GM19463 (cell line): ENCODE data around the gene SMAD4.
"Not testable (repeated sequence)": the region's sequence is repeated elsewhere in the genome, so short reads cannot be mapped to it uniquely, and the experiment has no call there.

Experiments
- ATAC-seq: cut with Tn5 transposase; IDR thresholded peaks from one replicate; pipeline ENCODE4 v1.9.1; 2021; ENCODE audit warnings: mild to moderate bottlenecking, moderate library complexity; ENCODE audit not compliant: unreplicated experiment

Gene SMAD4

DNA sequence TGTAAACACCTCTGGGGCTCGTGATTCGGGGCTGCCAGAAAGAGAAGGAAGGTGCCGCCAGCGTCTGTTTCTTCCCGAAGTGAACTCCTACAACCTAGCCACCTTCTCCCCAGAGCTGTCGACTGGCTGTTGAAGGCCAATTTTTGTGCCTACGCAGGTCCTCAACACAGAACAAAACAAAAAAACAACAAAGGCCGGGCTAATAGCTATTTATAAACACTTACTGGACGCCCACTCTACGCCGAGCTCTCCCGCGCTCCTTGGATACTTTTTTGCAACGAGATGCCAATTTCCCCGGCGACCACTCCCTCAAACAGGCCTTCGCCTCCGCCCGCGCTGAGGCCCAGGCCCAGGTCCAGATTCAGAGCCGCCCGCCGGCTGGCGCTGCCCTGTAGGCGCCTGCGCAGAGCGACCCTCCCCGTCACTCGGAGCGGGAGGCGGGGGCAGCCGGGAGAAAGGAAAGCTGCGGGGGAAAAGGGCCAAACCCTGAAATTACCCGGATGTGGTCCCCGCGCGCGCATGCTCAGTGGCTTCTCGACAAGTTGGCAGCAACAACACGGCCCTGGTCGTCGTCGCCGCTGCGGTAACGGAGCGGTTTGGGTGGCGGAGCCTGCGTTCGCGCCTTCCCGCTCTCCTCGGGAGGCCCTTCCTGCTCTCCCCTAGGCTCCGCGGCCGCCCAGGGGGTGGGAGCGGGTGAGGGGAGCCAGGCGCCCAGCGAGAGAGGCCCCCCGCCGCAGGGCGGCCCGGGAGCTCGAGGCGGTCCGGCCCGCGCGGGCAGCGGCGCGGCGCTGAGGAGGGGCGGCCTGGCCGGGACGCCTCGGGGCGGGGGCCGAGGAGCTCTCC, at the start of gene SMAD4:
Gene SMAD4, plus strand, starts transcription at position 520 of the 843 bp plus-strand sequence. CDS start 16,834 bp downstream, outside the sequence.
- peak; percentile 75 for ATAC-seq

DNA sequence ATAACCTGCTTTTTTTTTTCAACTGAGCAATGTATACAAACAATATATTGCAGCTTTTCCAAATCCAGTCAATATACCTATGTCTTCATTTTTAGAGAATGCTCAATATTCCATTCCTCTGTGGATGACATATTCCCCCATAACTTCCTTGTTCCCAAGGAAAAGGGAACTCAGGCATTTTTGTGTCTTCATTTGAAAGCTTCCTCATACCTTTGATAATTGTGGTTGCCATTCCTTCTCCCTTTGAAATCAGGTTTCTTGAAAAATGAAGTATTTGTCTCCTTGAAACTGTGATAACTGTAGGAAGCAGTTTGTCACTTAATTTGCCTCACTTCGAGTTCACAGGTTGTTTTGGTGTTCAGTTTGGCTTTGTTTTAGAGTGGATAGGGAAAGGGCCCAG, 48.6 kb upstream of the SMAD4 start:
- no peak for ATAC-seq

DNA sequence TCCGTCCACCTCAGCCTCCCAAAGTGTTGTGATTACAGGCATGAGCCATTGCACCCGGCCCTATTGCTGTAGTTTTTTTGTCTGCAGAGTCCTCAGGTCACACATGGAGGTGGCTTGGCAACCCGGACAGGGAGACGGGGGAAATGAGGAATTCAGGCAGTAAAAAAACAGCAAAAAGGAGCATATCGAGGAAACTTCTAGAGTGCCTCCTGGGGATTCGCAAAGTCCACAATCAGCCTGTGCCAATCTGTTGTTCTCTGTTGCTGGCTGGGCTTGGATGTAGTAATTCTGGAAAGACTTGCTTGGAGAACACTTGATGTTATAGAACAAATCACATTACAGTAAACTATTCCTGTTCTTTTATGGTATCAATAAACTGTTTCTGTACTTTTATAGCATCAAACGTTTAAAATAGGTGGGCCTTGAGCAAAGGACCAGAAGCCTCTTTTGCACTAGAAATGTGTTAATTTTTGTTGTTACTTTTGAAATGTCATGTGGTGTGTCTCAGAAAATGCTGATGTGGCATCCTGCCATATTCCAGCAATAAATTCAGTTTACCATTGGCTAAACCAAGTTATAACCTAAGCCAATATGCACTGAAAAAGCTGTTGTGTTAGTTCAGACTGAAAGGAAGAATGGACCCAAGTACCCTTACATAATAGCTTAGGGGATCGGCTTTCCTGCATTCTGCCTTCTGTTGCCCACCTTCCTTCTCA, 47.8 kb upstream of the SMAD4 start:
- no peak for ATAC-seq

DNA sequence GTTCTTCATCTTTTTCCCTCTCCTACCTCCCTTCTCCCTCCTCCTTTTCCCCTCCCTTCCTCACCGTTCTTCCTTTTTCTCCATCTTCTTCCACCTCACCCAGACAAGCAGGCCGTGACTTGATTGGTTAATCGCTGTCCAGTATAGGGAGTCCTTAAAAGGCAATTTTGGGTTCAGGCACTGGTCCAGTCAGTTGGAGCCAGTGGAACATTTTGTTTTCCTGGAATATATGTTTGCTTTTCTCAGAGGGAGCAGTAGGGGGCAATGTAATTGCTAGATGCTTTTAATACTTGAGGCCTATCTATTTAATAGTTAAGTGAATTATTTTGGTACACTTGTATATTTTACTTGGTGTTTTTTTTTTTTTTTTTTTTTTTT, 47.2 kb upstream of the SMAD4 start:
- no peak for ATAC-seq

DNA sequence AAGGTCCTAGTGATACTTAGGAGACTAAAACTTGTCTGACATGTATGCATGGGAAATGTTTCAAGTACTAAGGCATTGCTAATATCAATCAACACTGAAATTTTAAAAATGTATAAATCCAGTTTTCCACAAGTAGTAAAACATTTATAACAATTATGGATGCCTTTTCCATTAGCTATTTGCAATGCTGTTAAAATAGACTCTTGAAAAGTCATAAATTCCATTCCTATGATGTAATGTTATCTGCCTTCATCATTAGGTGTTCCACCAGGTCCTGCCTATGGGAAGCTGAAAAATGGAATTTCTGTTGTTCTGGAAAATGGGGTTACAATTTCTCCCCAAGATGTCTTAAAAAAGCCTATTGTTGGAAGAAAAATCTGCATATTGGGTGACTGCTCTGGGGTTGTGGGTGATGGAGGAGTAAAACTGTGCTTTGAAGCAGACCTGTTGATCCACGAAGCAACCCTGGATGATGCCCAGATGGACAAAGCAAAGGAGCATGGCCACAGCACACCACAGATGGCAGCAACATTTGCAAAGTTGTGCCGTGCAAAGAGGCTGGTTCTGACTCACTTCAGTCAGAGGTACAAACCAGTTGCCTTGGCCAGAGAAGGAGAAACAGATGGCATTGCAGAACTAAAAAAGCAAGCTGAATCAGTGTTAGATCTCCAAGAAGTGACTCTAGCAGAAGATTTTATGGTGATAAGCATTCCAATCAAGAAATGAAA, 43.5 kb upstream of the SMAD4 start:
- no peak for ATAC-seq

DNA sequence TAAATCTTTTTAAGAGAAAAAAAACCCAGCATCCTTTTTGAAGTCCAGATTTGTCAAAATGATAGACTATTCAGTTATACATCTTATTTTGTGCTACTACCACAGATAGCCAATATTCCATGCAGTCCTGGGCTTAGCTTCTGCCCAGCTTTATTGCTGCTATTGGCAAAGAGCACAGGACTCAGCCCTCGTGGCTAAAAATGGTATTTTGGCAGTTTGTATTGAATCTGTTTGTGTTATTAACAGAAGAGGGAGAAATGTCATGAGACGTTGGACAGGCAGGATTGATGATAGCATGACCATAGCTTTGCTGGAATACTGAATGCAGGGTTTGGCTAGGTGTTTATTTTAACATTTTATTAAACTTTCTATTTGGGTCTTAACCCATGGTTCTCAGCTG, 42.8 kb upstream of the SMAD4 start:
- no peak for ATAC-seq

DNA sequence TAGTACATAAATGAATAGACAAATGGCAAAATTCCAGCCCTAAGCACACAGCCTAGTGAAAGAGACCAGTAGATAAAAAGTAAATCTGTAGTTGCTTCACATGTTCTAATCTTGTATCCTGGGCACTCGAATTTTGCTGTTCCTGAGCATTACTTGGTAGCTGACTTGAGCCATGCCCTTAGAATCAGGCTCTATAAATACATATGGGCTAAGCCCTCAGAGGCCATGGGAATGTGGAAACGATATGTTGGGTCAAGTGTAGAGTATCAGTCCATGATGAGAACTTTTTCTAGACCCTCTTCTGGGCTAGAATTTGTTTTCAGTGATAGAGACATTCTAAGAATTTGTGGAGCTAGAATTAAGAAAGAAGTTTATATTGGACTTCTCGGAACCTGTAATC, 40.3 kb upstream of the SMAD4 start:
- ATAC-seq: no peak

DNA sequence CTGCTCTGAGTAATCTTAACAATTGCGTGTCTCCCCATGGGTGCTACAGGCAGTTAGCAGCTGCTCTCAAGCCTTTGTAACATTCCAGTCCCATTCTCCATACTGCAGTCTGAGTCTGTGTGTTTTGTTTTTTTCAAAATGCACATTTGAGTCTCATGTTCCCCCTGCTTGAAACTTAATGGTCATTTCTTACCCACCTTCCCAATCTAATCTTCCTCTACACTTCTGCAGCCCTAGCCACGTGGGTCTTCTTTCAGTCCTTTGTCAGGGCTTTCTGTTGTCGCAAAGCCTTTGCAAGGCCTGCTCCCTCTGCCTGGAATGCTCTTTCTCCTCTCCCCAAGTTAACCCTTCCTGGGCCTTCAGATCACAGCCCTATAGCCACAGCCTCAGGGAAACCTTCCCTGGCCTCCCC, 37.7 kb upstream of the SMAD4 start:
- no peak for ATAC-seq

DNA sequence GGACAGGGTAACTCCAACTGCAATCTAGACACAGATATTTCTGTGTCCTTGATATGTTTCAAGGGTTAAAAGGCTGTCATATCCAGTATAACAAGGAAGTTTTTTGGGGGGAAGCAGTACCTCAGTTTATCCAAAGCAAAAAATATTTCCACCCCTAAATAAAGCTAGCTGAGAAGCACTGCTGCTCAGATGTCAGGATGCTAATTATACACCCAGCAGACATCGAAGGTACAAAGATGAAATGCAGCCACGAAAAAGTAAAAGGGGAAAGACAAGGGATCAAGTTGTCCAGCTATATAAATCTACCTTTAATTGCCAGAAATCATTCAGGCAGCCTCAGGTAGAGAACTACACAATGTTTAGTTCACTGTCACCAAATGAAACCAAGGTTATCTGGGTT, 36.0 kb upstream of the SMAD4 start:
- ATAC-seq: no peak

DNA sequence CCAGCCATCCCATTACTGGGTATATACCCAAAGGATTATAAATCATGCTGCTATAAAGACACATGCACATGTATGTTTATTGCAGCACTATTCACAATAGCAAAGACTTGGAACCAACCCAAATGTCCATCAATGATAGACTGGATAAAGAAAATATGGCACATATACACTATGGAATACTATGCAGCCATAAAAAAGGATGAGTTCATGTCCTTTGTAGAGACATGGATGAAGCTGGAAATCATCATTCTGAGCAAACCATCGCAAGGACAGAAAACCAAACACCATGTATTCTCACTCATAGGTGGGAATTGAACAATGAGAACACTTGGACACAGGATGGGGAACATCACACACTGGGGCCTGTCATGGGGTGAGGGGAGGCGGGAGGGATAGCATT, 26.8 kb upstream of the SMAD4 start:
- ATAC-seq: not testable (repeated sequence)

DNA sequence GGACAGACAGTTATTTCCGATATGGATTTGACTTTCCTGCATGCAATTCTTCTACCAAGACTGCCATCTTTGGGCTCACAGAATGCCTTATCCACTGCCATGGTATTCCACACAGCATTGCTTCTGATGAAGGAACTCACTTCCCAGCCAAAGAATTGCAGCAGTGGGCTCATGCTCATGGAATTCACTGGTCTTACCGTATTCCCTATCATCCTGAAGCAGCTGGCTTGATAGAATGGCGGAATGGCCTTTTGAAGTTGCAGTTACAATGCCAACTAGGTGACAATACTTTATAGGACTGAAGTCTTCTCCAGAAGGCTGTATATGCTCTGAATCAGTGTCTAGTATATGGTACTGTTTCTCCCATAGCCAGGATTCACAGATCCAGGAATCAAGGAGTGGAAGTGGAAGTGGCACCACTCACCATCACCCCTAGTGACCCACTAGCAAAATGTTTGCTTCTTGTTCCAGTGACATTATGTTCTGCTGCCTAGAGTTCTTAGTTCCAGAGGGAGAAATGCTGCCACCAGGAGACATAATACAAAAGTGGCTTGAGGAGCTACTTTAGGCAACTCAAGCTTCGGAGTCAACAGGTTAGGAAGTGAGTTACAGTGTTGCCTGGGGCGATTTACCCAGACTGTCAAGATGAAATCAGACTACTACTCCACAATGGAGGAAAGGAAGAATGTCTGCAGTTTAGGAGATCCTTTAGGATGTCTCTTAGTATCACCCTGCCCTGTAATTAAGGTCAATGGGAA, 23.8 kb upstream of the SMAD4 start:
- ATAC-seq: no peak

DNA sequence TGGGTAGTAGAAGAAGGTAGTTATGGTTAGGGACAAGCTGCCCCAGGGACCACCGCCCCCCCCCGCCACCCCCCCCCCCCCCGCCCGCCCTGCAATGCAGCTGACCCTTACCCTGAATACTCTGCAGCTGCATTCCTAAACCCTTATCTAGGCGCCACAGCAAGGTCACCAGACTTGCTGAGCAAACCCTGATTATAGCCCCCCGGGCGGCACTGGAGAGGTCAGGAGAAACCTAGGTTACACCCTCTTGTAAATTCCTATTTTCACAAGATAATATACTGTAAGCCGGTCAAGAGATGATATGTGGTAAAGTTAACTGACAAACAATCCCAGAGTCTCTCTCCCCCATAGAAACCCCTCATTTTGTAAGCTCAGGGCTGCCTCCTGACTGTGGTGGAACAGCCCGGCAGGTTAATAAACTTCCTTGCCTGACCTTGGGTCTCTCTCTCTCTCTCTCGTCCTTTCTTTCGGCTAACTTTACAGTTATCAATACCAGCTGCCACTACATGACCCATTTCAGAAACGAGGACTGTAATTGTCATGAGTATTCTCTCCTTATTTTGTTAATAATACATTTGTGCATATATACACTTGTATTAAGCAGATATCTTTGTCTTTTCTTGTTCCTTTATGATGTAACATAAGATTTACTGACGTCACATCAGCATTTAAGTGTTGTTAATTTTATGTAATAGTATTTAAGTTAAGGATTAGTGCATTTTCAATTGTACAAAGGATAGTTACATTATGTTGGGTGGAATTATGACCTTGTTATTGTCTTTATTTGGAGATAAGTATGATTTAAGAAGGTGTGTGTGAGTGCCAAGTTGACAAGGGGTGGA, 22.8 kb upstream of the SMAD4 start:
- ATAC-seq: no peak

DNA sequence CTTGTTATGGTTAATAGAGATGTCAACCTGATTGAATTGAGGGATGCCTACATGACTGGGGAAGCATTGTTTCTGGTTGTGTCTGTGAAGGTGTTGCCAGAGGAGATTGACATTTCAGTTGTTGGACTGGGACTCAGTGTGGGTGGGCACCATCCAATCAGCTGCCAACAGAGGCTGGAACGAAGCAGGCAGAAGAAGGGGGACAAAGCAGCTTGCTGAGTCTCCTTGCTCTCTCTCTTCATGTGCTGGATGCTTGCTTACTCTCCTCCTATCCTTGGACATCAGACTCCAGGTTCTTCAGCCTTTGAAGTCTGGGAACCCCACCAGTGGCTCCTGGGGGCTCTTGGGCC, 22.2 kb upstream of the SMAD4 start:
- ATAC-seq: no peak

DNA sequence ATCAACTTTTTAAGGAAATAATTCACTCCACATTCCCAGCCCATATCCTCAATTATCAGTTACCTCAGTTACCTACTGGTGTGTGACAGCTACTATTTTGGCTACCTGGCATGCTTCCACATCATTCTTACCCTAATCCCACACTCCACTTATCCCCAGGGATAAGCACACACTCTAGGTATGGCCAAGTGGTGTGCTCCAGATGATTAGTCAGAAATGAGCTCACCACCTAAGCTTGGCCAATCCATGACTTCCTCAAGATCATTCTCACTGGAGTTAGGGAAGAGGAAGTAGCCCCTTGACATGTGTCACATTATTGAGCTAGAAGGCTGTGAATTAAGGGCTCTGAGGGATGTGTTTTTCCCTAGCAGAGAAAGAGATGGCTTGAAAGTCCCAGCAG, 20.9 kb upstream of the SMAD4 start:
- ATAC-seq: no peak

DNA sequence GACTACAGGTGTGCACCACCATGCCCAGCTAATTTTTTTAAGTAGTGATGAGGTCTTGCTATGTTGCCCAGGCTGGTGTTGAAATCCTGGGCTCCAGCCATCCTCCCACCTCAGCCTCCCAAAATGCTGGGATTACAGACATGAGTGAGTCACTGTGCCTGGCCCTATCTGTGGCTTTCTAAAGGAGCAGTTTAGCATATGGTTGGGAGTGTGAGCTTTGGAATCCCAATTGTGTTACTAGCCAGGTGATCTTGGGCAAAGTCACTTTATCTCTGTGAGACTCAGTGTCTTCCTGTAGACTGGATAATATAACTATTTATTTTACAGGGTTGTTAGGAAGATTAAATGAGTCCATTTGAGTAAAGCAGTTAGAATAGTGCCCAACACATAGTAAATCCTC, 19.8 kb upstream of the SMAD4 start:
- no peak for ATAC-seq

DNA sequence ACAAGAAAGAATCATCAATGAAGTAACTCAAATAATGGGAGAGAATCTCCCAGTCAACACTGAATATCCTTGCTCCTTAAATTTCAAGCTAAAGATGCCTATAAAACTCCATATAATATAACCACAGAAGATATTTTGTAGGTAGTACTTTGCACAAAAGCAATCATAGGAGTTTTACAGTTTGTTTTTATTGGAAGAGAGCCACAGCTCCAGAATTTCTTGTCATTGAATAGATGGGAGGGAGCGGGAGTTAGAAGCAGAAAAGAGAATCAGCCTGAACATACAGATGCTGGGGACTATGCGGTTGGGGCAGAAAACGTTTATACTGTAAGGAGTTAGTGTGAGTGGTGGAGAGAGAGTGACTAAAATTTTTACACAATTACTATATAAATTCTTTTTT, 18.3 kb upstream of the SMAD4 start:
- ATAC-seq: no peak

DNA sequence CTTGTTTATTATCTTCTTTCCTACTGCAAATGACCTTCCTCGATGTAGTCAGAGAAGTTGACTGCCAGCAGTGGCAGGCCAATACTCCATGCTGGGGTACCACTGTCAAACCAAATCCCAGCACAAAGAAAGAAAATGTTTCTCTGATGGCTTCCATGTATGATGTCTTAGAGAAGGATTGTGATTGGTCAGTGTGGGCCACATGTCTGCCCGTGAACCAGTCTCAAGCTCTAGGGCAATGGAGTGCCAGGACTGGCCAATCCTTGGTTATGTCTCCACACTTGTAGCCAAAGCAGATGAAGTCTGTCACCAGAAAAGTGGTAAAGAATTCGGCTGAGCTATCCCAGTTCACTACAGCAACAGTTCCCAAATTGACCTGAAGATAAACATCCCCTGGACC, 17.6 kb upstream of the SMAD4 start:
- no peak for ATAC-seq

DNA sequence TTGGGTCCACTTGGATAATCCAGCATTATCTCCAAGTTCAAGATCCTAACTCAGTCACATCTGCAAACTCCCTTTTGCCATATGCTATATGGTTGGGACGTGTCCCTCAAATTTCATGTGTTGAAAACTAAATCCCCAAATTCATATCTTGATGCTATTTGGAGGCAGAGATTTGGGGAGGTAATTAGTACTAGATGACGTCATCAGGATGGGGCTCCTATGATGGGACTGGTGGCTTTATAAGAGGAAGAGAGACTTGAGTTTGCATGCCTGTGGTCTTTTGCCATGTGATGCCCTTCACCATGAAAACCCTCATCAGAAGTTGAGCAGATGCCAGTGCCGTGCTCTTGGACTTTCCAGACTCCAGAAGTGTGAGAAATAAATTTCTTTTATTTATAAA, 16.8 kb upstream of the SMAD4 start:
- no peak for ATAC-seq

DNA sequence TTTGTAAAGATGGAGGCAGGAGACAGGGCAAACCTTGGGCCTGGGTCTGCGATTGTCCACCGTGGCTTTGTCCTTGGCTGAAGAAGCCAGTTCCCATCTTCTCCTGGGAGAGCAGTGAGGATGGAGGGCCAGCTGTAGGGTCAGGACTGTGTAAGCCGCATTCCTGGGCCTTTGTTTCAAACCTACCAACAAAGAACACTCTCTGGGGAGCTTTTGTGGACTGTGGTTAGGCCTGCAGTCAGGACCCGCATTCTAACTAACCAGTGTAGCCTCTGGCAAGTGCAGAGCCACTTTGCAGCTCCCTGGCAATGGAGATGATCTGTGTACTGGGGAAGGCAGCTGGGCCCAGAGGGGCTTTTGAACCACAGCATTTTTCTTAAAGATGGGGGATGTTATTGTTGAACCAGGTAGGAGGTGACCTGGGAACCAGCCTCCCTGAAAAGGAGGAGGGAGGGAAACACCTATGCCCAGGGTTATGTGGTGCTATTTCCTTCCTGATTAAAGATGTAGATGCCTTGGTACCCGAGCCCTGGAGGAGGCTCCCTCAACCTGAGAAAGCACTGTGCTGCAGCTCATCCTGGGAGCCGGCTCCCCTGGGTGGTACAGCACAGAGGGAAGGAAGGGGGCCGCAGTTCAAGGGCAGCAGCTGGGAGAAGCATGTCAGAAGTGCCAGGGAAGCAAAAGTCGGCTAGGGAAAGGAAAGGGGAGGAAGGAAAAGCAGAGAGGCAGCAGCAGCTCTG, 12.7 kb upstream of the SMAD4 start:
- ATAC-seq: no peak

DNA sequence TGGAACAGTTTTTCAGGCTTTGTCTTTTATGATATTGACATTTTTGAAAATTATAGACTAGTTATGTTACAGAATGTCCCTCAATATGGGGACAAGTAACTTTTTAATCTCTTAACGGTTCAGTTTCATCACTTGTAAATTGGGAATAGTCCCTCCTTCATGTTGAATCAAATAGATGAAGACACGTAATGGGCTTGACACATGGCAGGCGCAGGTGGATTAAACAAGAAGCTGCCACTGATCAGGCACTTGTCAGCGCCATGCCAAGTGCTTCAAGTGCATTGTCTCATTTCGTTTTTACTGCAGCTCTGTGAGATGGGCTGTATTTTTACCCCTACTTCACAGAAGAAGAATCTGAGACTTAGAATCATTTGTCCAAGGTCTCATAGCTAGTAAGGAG, 9.5 kb upstream of the SMAD4 start:
- ATAC-seq: no peak
